HG02678 (cell line): Measurements from ENCODE around the gene LRBA.

Experiments used
- ATAC-seq: cut with Tn5 transposase; IDR thresholded peaks from one replicate; pipeline ENCODE4 v1.9.1; 2021; ENCODE audit warnings: mild to moderate bottlenecking, moderate library complexity; ENCODE audit not compliant: unreplicated experiment

The LRBA gene

GRCh38 chr4:150817017-150817416 lies 198.1 kb downstream of the LRBA start:
- ATAC-seq = no peak

- no peak for ATAC-seq
Measured at GRCh38 chr4:150816491-150816890, 198.6 kb downstream of the LRBA start.

GRCh38 chr4:150814873-150815272 lies 200.2 kb downstream of the LRBA start:
- no peak for ATAC-seq

DNA sequence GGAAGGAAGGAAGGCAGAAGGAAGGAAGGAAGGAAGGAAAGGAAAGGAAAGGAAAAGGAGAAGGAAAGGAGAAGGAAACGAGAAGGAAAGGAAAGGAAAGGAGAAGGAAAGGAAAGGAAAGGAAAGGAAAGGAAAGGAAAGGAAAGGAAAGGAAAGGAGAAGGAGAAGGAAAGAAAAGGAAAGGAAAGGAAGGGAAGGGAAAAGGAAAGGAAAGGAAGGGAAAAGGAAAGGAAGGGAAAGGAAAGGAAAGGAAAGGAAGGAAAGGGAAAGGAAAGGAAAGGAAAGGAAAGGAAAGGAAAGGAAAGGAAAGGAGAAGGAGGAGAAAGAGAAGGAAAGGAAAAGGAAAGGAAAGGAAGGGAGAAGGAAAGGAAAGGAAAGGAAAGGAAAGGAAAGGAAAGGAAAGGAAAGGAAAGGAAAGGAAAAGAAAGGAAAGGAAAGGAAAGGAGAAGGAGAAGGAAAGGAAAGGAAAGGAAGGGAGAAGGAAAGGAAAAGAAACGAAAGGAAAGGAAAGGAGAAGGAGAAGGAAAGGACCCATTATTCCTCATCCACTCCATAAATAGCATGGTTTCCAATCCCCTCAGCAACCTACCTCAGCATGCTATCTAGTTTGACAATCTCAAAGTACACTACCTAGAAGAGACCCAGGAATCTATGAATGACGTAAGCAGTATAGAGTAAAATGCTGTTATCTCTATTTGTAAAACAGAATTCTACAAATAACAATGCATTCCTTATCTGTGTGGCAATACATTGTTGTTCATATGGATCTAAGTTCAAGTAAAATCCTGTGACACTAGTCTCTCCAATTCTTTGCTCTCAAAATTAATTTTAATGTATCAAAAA lies 209.7 kb downstream of the LRBA start:
- ATAC-seq = no peak

DNA sequence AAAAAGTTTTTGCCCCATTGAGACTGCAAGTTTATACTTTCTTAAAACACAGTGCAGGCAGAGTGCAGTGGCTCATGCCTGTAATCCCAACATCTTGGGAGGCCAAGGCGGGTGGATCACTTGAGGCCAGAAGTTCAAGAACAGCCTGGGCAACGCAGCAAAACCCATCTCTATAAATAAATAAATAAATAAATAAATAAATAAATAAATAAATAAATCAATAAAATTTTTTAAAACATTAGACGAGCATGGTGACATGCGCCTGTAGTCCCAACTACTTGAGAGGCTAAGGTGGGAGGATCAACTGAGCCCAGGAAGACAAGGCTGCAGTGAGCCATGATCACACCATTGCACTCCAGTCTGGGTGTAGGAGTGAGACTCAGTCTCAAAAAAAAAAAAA lies 213.3 kb downstream of the LRBA start:
- ATAC-seq = no peak

DNA sequence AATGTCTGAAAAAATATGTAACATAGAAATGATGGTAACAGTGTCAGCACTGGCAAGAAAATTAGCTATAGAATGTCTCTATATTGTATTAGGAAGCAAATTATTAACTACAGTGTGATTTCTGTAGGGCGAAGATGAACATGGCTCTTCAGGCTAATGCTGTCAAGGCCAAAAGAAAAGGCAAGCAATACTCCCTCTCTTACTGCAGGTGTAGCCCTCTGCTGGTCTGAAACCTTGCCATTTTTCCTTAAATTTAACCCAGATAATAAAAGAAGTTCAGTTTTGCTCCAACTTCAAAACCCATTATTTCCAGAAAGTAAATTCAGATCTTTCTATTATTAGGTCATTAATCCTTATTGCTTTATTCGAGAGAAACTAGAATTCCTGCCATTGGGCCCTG lies 215.9 kb downstream of the LRBA start:
- ATAC-seq = no peak

DNA sequence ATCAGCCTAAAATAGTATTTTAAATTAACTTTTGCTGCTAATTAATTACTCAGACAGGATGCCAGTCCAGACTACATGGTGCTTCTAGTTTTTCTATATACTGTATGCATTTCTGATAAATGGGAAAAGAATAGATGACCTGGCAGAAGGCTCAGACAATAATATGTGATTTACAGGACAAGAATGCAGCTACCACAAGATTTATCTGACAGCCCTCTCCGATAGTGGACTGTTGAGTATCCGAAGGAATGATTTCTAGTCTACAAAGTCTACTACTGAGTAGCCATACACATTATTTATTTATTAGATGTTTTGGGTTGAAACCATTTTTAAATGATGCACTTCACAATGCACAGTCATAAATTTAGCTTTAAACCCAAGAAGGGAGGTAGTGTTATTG lies 220.4 kb downstream of the LRBA start:
- no peak for ATAC-seq

DNA sequence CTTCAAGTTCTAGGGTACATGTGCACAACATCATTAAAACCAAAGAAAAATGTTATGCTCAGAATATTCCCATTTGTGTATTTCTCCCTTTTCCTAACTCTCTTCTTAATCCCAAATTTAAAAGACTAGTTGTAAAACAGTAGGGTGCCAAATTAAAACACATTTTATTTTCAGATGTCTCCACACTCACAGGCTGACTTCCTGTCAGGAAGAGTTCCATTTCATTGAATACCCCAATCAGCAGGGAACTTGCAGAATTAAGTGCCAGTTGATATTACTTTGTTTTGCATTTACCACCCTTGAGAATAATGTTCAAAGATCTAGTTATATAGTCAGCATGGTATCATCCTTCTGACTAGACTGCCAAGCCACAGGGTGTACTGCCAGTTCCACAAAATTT lies 225.2 kb downstream of the LRBA start:
- no peak for ATAC-seq

DNA sequence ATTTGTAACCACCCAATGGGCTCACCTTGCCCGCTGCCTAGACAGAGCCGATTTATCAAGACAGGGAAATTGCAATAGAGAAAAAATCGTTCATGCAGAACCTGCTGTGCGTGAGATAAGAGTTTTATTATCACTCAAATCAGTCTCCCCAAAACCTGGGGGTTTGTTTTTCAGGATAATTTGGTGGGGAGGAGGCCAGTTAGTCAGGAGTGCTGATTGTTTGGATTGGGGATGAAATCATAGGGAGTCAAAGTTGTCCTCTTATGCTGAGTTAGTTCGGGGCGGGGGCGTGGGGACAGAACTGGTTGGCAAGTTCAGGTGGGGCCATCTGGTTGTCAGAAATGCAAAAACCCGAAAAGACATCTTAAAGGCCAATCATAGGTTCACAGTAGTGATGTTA lies 230.1 kb downstream of the LRBA start:
- no peak for ATAC-seq

- ATAC-seq = no peak
Measured at GRCh38 chr4:150784305-150784704, 230.8 kb downstream of the LRBA start.

DNA sequence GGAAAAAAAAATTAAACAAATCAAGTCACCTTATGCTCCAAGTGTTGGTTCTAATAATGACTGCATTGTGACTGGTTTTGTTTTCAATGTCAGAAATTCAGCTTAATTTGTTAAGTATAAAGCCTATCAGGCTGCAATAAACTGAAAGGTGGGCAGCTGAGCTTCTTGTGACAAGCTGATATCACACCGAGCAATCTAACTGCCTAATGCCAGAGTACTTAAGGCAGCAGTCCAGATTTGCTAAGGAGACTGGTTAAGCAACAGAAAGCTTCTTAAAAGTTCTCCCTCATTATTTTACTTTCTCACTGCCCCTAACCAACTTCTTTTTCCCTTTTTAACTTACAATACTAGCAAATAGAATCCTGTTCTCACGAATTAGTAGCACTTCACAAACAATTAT lies 232.2 kb downstream of the LRBA start:
- no peak for ATAC-seq

DNA sequence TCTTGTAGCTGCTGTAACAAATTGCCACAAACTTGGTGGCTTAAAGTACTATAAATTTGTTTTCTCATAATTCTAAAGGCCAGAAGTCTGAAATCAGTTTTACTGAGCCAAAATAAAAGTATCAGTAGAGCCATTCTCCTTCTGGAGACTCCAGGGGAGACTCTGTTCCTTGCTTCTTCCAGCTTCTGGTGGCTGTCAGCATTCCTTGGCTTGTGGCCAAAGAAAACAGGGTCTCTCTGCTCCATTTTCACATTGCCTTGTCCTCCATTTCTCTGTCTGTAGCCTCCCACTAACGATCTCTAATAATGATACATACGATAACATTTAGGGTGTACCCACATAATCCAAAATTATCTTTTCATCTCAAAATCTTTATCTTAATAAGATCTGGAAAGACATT lies 232.8 kb downstream of the LRBA start:
- no peak for ATAC-seq

DNA sequence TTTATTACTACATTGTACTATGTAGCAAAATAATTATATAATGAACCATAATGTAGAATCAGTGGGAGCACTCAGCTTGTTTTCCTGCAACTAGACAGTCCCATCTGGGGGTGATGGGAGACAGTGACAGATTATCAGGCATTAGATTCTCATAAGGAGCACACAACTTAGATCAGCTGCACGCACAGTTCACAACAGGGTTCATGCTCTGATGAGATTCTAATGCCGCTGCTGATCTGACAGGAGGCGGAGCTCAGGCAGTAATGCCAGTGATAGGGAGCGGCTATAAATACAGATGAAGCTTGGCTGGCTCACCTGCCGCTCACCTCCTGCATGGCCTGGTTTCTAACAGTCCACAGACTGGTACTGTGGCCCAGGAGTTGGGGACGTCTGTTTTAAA lies 233.9 kb downstream of the LRBA start:
- ATAC-seq = no peak

DNA sequence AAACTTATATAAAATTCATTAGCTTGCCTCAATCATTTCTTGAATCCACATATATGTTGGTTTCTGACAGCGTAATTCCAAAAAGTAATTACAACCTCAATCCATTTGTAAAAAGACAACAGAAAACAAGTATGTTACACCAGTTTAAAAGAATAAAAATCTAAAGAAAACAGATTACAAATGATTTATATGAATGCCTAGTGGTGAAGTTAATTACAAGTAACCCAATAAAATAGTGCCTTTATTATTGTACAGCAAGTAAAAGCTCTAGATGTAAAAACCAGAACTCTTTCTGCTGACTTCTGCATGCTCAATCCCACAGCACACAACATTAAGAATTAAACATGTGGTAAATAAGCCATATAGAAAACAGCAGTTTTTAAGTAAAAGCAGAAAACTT lies 235.4 kb downstream of the LRBA start:
- ATAC-seq = no peak

DNA sequence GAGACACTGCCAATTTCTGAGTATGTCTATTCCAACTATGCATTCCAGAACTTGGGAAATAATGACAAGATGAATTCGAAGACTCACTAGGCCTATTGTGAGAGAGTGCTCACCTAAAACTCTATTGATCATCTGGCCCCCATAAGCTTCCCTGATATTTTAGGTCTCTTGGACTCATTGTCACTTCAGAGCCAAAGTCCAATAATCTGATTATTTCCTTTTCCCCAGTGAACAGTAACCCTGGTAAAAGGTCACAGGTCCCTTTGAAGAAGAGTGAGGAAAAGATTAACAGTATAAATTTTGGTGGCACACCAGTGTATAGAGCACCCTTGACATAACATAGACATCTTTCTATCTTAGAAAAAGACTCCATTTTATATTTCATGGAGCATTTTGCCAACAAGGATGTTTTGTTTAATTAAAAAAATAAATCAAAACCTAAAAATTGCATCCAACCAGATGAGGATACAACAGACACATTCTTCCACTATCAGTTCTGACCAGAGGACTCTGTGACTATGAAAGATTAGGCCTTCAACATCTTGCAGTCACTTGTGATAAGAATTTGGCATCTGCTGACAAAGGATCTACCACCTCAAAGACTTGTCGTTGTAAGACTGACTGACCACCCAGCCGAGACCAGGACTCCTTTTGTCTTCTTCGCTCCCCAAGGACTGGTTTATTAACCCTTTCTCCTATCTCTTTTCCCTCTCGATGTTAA lies 241.2 kb downstream of the LRBA start:
- ATAC-seq = no peak

DNA sequence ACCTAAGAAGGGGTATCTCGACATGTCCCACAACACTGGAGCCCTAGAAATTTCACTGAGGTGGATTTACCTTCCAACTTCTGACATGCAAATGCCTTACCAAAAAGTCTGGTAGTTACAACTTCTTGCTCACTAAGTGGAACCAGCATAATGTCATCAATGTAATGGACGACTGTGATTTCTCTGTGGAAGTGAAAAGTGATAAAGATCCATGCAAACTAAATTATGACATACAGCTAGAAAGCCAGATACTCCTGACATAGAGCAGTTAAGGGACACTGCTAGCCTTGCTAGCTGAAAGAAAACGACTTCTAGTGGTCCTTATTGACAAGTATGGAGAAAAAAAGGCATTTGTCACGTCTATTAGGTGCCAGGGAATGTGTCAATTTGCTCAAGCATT lies 242.1 kb downstream of the LRBA start:
- ATAC-seq = no peak

- no peak for ATAC-seq
Measured at GRCh38 chr4:150771382-150771781, 243.7 kb downstream of the LRBA start.

- ATAC-seq = no peak
Measured at GRCh38 chr4:150769845-150770244, 245.2 kb downstream of the LRBA start.

GRCh38 chr4:150769248-150769647 lies 245.8 kb downstream of the LRBA start:
- ATAC-seq = no peak

GRCh38 chr4:150768497-150768896 lies 246.6 kb downstream of the LRBA start:
- ATAC-seq = no peak

GRCh38 chr4:150765216-150765615 lies 249.9 kb downstream of the LRBA start:
- ATAC-seq = no peak

GRCh38 chr4:150751648-150752047 lies 263.4 kb downstream of the LRBA start:
- ATAC-seq = no peak
